HEK293 (cell line): ENCODE measurements around the gene IQSEC1.

Source experiments
- CTCF ChIA-PET: fragments of 350-600 bp; formaldehyde crosslinking; extraction: SDS; loops from one replicate; lab custom pipeline; 2021; ENCODE audit warnings: antibody characterized with exemption; lab: Yijun Ruan, JAX
- POLR2A ChIA-PET: fragments of 300-600 bp; formaldehyde crosslinking; extraction: SDS; loops from one replicate; lab custom pipeline; 2020; ENCODE audit warnings: antibody characterized with exemption, inconsistent platforms; lab: Yijun Ruan, JAX
- H3K27ac ChIP-seq: fragments of 200-500 bp; sonication (Bioruptor generic); 2 replicates; pipeline ENCODE4 v1.5.1; 2014; ENCODE audit warnings: low read depth, low read length, control low read depth, inconsistent platforms; ENCODE audit errors: extremely low read depth
- H3K36me3 ChIP-seq, 2 experiments: fragments of 200-500 bp in 1 of 2; sonication (Bioruptor generic) in 1 of 2; 1 replicate in 1 of 2; 2 replicates in 1 of 2; pipeline ENCODE4 v1.5.1; 2014 to 2017; ENCODE audit warnings: inconsistent platforms in 2 of 2, low read length in 2 of 2; ENCODE audit not compliant: control insufficient read depth in 2 of 2, insufficient read depth in 1 of 2
- H3K4me1 ChIP-seq: fragments of 200-500 bp; sonication (Bioruptor generic); 2 replicates; pipeline ENCODE4 v1.5.1; 2014; ENCODE audit warnings: mild to moderate bottlenecking, low read length, inconsistent platforms; ENCODE audit not compliant: control insufficient read depth, insufficient read depth
- H3K4me3 ChIP-seq: 2 replicates; pipeline ENCODE4 v1.5.1; 2011; ENCODE audit warnings: low read depth, mild to moderate bottlenecking, control low read depth, low read length, moderate library complexity
- H3K9me3 ChIP-seq: fragments of 200-500 bp; sonication (Bioruptor generic); 2 replicates; pipeline ENCODE4 v1.5.1; 2014; ENCODE audit warnings: low read depth, low read length, inconsistent platforms; ENCODE audit not compliant: control insufficient read depth, insufficient read depth
- BCL11A ChIP-seq: fragments of 450-650 bp; formaldehyde crosslinking; IDR thresholded peaks from 2 replicates; pipeline ENCODE4 v1.5.1; 2016; ENCODE audit warnings: low read depth, missing biosample characterization, missing genetic modification characterization
- HOXD13 ChIP-seq: sonication (generic); formaldehyde crosslinking; IDR thresholded peaks from 2 replicates; pipeline ENCODE4 v1.8.0; 2022; ENCODE audit warnings: missing genetic modification reagents, borderline replicate concordance
- OSR2 ChIP-seq: fragments of 450-650 bp; formaldehyde crosslinking; IDR thresholded peaks from 2 replicates; pipeline ENCODE4 v1.5.1; 2016; ENCODE audit warnings: missing biosample characterization, missing genetic modification characterization
- PRDM1 ChIP-seq: fragments of 450-650 bp; formaldehyde crosslinking; IDR thresholded peaks from 2 replicates; pipeline ENCODE4; 2016; ENCODE audit warnings: missing biosample characterization, missing genetic modification characterization
- REPIN1 ChIP-seq: fragments of 450-650 bp; formaldehyde crosslinking; IDR thresholded peaks from 2 replicates; pipeline ENCODE4 v1.5.1; 2017; ENCODE audit warnings: missing biosample characterization, missing genetic modification characterization, low read depth
- SCRT2 ChIP-seq: fragments of 450-650 bp; formaldehyde crosslinking; IDR thresholded peaks from 2 replicates; pipeline ENCODE4 v1.5.1; 2016; ENCODE audit warnings: missing biosample characterization, missing genetic modification characterization
- WT1 ChIP-seq: fragments of 450-650 bp; formaldehyde crosslinking; IDR thresholded peaks from 2 replicates; pipeline ENCODE4 v1.5.1; 2016; ENCODE audit warnings: missing biosample characterization, missing genetic modification characterization
- ZEB2 ChIP-seq: fragments of 450-650 bp; formaldehyde crosslinking; IDR thresholded peaks from 2 replicates; pipeline ENCODE4 v1.5.1; 2016; ENCODE audit warnings: missing biosample characterization, missing genetic modification characterization
- ZFP41 ChIP-seq: fragments of 450-650 bp; formaldehyde crosslinking; IDR thresholded peaks from 2 replicates; pipeline ENCODE4 v1.5.1; 2016; ENCODE audit warnings: missing biosample characterization, missing genetic modification characterization, borderline replicate concordance
- ZIC2 ChIP-seq: fragments of 450-650 bp; formaldehyde crosslinking; IDR thresholded peaks from 2 replicates; pipeline ENCODE4 v1.5.1; 2016; ENCODE audit warnings: missing biosample characterization, missing genetic modification characterization
- ZNF146 ChIP-seq: fragments of 450-650 bp; formaldehyde crosslinking; IDR thresholded peaks from 2 replicates; pipeline ENCODE4 v1.5.1; 2016; ENCODE audit warnings: missing biosample characterization, missing genetic modification characterization
- ZNF155 ChIP-seq: fragments of 450-650 bp; formaldehyde crosslinking; IDR thresholded peaks from 2 replicates; pipeline ENCODE4 v1.5.1; 2016; ENCODE audit warnings: missing biosample characterization, missing genetic modification characterization
- ZNF169 ChIP-seq: fragments of 450-650 bp; formaldehyde crosslinking; IDR thresholded peaks from 2 replicates; pipeline ENCODE4 v1.5.1; 2016; ENCODE audit warnings: missing biosample characterization, missing genetic modification characterization
- ZNF221 ChIP-seq: fragments of 450-650 bp; formaldehyde crosslinking; IDR thresholded peaks from 2 replicates; pipeline ENCODE4 v1.5.1; 2017; ENCODE audit warnings: missing biosample characterization, missing genetic modification characterization, borderline replicate concordance
- ZNF266 ChIP-seq: fragments of 450-650 bp; formaldehyde crosslinking; IDR thresholded peaks from 2 replicates; pipeline ENCODE4 v1.5.1; 2016; ENCODE audit warnings: missing biosample characterization, missing genetic modification characterization, low read depth
- ZNF350 ChIP-seq: fragments of 450-650 bp; formaldehyde crosslinking; IDR thresholded peaks from 2 replicates; pipeline ENCODE4 v1.5.0; 2017; ENCODE audit warnings: missing biosample characterization, mild to moderate bottlenecking, missing genetic modification characterization
- ZNF398 ChIP-seq: fragments of 450-650 bp; formaldehyde crosslinking; IDR thresholded peaks from 2 replicates; pipeline ENCODE4 v1.5.1; 2017; ENCODE audit warnings: missing biosample characterization, missing genetic modification characterization
- ZNF404 ChIP-seq: fragments of 450-650 bp; formaldehyde crosslinking; IDR thresholded peaks from 2 replicates; pipeline ENCODE4 v1.5.1; 2017; ENCODE audit warnings: missing biosample characterization, missing genetic modification characterization
- ZNF501 ChIP-seq: fragments of 450-650 bp; formaldehyde crosslinking; IDR thresholded peaks from 2 replicates; pipeline ENCODE4 v1.5.1; 2016; ENCODE audit warnings: missing biosample characterization, missing genetic modification characterization
- ZNF610 ChIP-seq: fragments of 450-650 bp; formaldehyde crosslinking; IDR thresholded peaks from 2 replicates; pipeline ENCODE4 v1.5.1; 2016; ENCODE audit warnings: missing biosample characterization, missing genetic modification characterization, borderline replicate concordance
- ZNF626 ChIP-seq: fragments of 450-650 bp; sonication (Bioruptor Pico); formaldehyde crosslinking; IDR thresholded peaks from 2 replicates; pipeline ENCODE4 v1.5.1; 2018; ENCODE audit warnings: missing biosample characterization, missing genetic modification characterization, inconsistent platforms
- ZNF660 ChIP-seq: fragments of 450-650 bp; IDR thresholded peaks from 2 replicates; pipeline ENCODE4 v1.5.1; 2018; ENCODE audit warnings: missing biosample characterization, mild to moderate bottlenecking, missing genetic modification characterization
- ZNF791 ChIP-seq: fragments of 450-650 bp; formaldehyde crosslinking; IDR thresholded peaks from 2 replicates; pipeline ENCODE4 v1.5.1; 2016; ENCODE audit warnings: missing biosample characterization, missing genetic modification characterization
- ZNF792 ChIP-seq: fragments of 450-650 bp; formaldehyde crosslinking; IDR thresholded peaks from 2 replicates; pipeline ENCODE4 v1.5.1; 2016; ENCODE audit warnings: missing biosample characterization, missing genetic modification characterization
- TF ChIP-seq, protein P1 (sequence below): fragments of 450-650 bp; formaldehyde crosslinking; IDR thresholded peaks from 2 replicates; pipeline ENCODE4 v1.5.1; 2016; ENCODE audit warnings: missing biosample characterization, missing genetic modification characterization
- TF ChIP-seq, protein P2 (sequence below): fragments of 450-650 bp; formaldehyde crosslinking; IDR thresholded peaks from 2 replicates; pipeline ENCODE4 v1.5.1; 2016; ENCODE audit warnings: missing biosample characterization, missing genetic modification characterization

The IQSEC1 gene

GRCh38 chr3:12885583-12885930, 187.7 kb downstream of the IQSEC1 start (continued):
- TF ChIP-seq ZNF610 (tag by site-specific recombination): no peak
- TF ChIP-seq ZEB2: no peak
- no peak for TF ChIP-seq ZNF350
- no peak for TF ChIP-seq ZFP41 (tag by site-specific recombination)
- TF ChIP-seq ZNF501: no peak

DNA sequence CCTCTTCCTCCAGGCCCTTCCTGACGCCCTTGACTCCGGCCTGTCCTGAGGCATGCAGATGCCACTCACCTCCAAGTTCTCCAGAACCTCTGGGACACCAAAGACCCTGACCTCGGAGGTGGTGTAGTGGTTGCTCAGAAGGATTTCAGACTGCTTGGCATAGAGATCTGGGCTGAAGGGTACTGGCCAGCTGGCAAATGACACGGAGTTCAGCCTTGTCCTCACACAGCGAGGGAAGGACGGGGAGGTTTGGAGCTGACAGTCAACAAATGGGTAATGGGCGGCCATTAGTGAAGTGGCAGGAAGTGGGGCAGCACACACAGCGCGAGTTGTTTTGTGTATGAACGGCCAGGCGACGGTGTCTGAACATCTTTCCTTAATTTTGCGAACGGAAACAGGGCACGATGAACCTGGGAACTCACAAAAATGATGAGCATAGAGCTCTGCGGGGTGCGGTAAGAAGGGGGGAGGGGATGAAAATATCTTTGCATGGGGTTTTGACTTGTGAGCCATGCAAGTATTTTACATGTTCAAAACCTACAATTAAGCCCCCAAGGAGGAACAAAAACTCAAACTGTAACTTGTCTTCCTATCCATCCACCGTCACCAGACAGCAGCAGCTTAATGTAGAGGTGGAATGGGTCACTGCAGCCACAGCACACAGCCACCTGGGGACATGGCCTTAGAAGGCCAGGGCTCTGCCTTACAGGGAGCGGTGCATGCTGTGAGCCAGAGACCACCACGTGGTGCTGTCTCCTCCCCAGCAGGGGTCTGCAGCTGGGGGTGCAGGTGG, 188.2 kb downstream of the IQSEC1 start:
- H3K4me1 ChIP-seq: no peaks in the 10 kb centered on the region
- H3K9me3 ChIP-seq: no peaks in the 10 kb centered on the region
- CTCF ChIA-PET: interaction anchor here (0.5 to 8.4 kb wide), 2 partner anchors 16 to 95 kb away, joined by 4 to 71 read pairs; no protein-coding TSS in a partner anchor
- POLR2A ChIA-PET: no interaction called here
- no peak overlapping the region for H3K27ac ChIP-seq
- TF ChIP-seq ZIC2 (tag by site-specific recombination): peak; percentile 73
- TF ChIP-seq HOXD13 (CRISPR knock-in tag): no peak
- no peaks in the 10 kb centered on the region for H3K36me3 ChIP-seq
- no peak overlapping the region for H3K4me3 ChIP-seq

DNA sequence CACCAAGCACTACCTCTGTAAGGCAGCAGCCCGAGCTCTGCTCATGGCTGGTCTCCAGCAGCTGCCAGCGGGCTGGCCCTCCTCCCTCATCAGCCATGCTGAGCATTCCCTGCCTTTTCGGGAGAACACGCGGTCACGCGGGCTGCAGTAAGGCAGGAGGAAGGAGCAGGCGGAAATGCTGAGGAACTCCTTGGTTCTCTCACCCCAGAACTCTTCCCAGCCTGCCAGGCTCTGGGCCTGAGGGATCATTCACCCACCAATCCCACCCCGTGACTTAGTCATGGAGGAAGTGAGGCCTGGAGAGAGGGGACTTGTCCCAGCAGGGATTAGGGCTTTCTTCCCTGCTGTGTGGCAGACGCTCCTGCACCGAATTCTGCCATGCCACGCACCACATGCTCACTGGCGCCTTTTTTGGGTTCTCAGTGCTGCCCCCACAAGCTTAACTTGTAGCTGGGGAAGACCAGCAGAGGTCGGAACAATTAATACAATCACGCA, 189.0 kb downstream of the IQSEC1 start:
- CTCF ChIA-PET: interaction anchor here (2.0 kb wide), 1 partner anchor 7 kb away, joined by 8 read pairs; no protein-coding TSS in a partner anchor
- Histone ChIP-seq H3K9me3 (no peaks in the 10 kb centered on the region), H3K4me3 (no peak overlapping the region), H3K27ac (no peak overlapping the region)
- POLR2A ChIA-PET: no interaction called here
- TF ChIP-seq ZNF398 (tag by site-specific recombination): no peak
- no peak for TF ChIP-seq ZNF221 (tag by site-specific recombination)
- TF ChIP-seq REPIN1 (tag by site-specific recombination): no peak
- no peak for TF ChIP-seq ZNF660
- no peak for TF ChIP-seq ZNF404 (tag by site-specific recombination)
- TF ChIP-seq, protein P1, sequence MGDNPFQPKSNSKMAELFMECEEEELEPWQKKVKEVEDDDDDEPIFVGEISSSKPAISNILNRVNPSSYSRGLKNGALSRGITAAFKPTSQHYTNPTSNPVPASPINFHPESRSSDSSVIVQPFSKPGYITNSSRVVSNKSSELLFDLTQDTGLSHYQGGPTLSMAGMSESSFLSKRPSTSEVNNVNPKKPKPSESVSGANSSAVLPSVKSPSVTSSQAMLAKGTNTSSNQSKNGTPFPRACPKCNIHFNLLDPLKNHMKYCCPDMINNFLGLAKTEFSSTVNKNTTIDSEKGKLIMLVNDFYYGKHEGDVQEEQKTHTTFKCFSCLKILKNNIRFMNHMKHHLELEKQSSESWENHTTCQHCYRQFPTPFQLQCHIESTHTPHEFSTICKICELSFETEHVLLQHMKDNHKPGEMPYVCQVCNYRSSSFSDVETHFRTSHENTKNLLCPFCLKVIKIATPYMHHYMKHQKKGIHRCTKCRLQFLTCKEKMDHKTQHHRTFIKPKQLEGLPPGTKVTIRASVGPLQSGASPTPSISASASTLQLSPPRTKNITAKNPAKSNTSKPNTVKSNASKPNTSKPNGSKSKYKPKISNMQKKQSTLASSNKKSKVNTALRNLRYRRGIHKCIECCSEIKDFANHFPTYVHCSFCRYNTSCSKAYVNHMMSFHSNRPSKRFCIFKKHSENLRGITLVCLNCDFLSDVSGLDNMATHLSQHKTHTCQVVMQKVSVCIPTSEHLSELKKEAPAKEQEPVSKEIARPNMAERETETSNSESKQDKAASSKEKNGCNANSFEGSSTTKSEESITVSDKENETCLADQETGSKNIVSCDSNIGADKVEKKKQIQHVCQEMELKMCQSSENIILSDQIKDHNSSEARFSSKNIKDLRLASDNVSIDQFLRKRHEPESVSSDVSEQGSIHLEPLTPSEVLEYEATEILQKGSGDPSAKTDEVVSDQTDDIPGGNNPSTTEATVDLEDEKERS: no peak
- TF ChIP-seq ZNF791: no peak
- TF ChIP-seq ZNF155: no peak
- no peak for TF ChIP-seq PRDM1
- no peak for TF ChIP-seq ZNF266 (tag by site-specific recombination)
- no peak for TF ChIP-seq BCL11A (tag by site-specific recombination)
- no peak for TF ChIP-seq OSR2
- TF ChIP-seq ZNF626: no peak
- TF ChIP-seq SCRT2: no peak
- no peak for TF ChIP-seq ZNF169
- TF ChIP-seq, protein P2, sequence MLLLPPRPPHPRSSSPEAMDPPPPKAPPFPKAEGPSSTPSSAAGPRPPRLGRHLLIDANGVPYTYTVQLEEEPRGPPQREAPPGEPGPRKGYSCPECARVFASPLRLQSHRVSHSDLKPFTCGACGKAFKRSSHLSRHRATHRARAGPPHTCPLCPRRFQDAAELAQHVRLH: no peak
- no peak for TF ChIP-seq ZNF146 (tag by site-specific recombination)
- TF ChIP-seq ZEB2: no peak
- TF ChIP-seq ZNF792 (tag by site-specific recombination): no peak
- no peak for TF ChIP-seq WT1 (tag by site-specific recombination)
- TF ChIP-seq, all 188 proteins: peak for 0
- Histone ChIP-seq H3K36me3 (no peaks in the 10 kb centered on the region), H3K4me1 (no peaks in the 10 kb centered on the region)
